DND-41 (cell line): Measurements from ENCODE around the gene SLFN12L.

ENCODE experiments used
- ATAC-seq: fragments of 200-7000 bp; cut with Tn5 transposase; 3 replicates; pipeline ENCODE4 v1.9.1; 2021; ENCODE audit warnings: low read depth; ENCODE audit not compliant: insufficient read depth
- DNase-seq: peaks from one replicate; pipeline ENCODE4 v3.0.0-alpha.2; 2020
- H2AFZ ChIP-seq: 2 replicates; pipeline ENCODE4 v1.6.0; 2012; ENCODE audit warnings: low read depth, low read length
- H3K27ac ChIP-seq: 2 replicates; pipeline ENCODE4 v1.5.1; 2012; ENCODE audit warnings: low read length, inconsistent platforms
- H3K27me3 ChIP-seq: fragments of 200-600 bp; sonication (generic); 2 replicates; pipeline ENCODE4 v1.6.0; 2012; ENCODE audit warnings: low read length, mild to moderate bottlenecking, inconsistent platforms; ENCODE audit not compliant: insufficient read depth, poor library complexity
- H3K36me3 ChIP-seq: 2 replicates; pipeline ENCODE4 v1.5.1; 2012; ENCODE audit warnings: low read length, inconsistent platforms; ENCODE audit not compliant: insufficient read depth
- H3K4me1 ChIP-seq: 2 replicates; pipeline ENCODE4 v1.5.1; 2012; ENCODE audit warnings: mild to moderate bottlenecking, low read length; ENCODE audit not compliant: insufficient read depth
- H3K4me2 ChIP-seq: 2 replicates; pipeline ENCODE4 v1.6.0; 2012; ENCODE audit warnings: mild to moderate bottlenecking, moderate library complexity, low read length, inconsistent platforms; ENCODE audit not compliant: insufficient read depth
- H3K4me3 ChIP-seq, 2 experiments: fragments of 200-600 bp in 1 of 2; shearing (Covaris generic) in 1 of 2; 2 replicates each; pipeline ENCODE4 v1.5.1; 2012 to 2016; ENCODE audit warnings: inconsistent platforms in 2 of 2, low read length in 2 of 2, mild to moderate bottlenecking in 2 of 2, low read depth in 1 of 2, moderate library complexity in 1 of 2
- H3K79me2 ChIP-seq: 2 replicates; pipeline ENCODE4 v1.6.0; 2012; ENCODE audit warnings: low read length, inconsistent platforms; ENCODE audit not compliant: insufficient read depth
- H3K9ac ChIP-seq: 2 replicates; pipeline ENCODE4 v1.6.0; 2012; ENCODE audit warnings: low read depth, mild to moderate bottlenecking, inconsistent platforms, low read length, moderate library complexity
- H3K9me3 ChIP-seq: 2 replicates; pipeline ENCODE4 v1.5.1; 2012; ENCODE audit warnings: low read length, moderate library complexity, mild to moderate bottlenecking, inconsistent platforms; ENCODE audit not compliant: insufficient read depth, severe bottlenecking
- H4K20me1 ChIP-seq: 2 replicates; pipeline ENCODE4 v1.6.0; 2012; ENCODE audit warnings: low read length; ENCODE audit not compliant: insufficient read depth
- EZH2 ChIP-seq: IDR thresholded peaks from 3 replicates; pipeline ENCODE4 v1.6.1; 2012; ENCODE audit warnings: borderline replicate concordance, low read depth, mild to moderate bottlenecking, moderate library complexity, low read length, inconsistent platforms; ENCODE audit not compliant: severe bottlenecking
- TF ChIP-seq, protein P1 (sequence below): IDR thresholded peaks from 2 replicates; pipeline ENCODE4 v1.5.1; 2012; ENCODE audit warnings: borderline replicate concordance, low read length, moderate library complexity, mild to moderate bottlenecking; ENCODE audit not compliant: poor library complexity, severe bottlenecking; ENCODE audit errors: extremely low read depth

SLFN12L gene

GRCh38 chr17:35557353-35557752 is 19.9 kb upstream of the SLFN12L start:
- Histone ChIP-seq H3K79me2 (no peaks in the 10 kb centered on the region), H3K4me3 (no peak overlapping the region), H3K27ac (no peak overlapping the region), H3K9ac (no peak overlapping the region), H3K4me1 (no peaks in the 10 kb centered on the region), H4K20me1 (no peaks in the 10 kb centered on the region), H3K4me2 (no peak overlapping the region), H3K27me3 (peaks cover 5% of the 10 kb centered on the region), H3K36me3 (no peaks in the 10 kb centered on the region), H2AFZ (no peak overlapping the region), H3K9me3 (no peaks in the 10 kb centered on the region)
- TF ChIP-seq, protein P1, sequence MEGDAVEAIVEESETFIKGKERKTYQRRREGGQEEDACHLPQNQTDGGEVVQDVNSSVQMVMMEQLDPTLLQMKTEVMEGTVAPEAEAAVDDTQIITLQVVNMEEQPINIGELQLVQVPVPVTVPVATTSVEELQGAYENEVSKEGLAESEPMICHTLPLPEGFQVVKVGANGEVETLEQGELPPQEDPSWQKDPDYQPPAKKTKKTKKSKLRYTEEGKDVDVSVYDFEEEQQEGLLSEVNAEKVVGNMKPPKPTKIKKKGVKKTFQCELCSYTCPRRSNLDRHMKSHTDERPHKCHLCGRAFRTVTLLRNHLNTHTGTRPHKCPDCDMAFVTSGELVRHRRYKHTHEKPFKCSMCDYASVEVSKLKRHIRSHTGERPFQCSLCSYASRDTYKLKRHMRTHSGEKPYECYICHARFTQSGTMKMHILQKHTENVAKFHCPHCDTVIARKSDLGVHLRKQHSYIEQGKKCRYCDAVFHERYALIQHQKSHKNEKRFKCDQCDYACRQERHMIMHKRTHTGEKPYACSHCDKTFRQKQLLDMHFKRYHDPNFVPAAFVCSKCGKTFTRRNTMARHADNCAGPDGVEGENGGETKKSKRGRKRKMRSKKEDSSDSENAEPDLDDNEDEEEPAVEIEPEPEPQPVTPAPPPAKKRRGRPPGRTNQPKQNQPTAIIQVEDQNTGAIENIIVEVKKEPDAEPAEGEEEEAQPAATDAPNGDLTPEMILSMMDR: no peak
- TF ChIP-seq EZH2: no peak
- DNase-seq: no peak
- no peak for ATAC-seq

- Histone ChIP-seq H3K27ac (no peak overlapping the region), H3K4me1 (no peaks in the 10 kb centered on the region), H4K20me1 (no peaks in the 10 kb centered on the region), H3K9me3 (no peaks in the 10 kb centered on the region), H2AFZ (no peak overlapping the region), H3K27me3 (peaks cover 5% of the 10 kb centered on the region), H3K4me2 (no peak overlapping the region), H3K4me3 (no peak overlapping the region), H3K79me2 (no peaks in the 10 kb centered on the region), H3K36me3 (no peaks in the 10 kb centered on the region), H3K9ac (no peak overlapping the region)
- DNase-seq (no peak), ATAC-seq (peak; percentile 47; the same call in 1 of the 3 replicates)
- no peak for TF ChIP-seq EZH2
- TF ChIP-seq, protein P1: peak; percentile 57
Measured at GRCh38 chr17:35555691-35556090, 18.2 kb upstream of the SLFN12L start.

- Histone ChIP-seq H3K9me3 (no peaks in the 10 kb centered on the region), H3K27ac (no peak overlapping the region), H4K20me1 (no peaks in the 10 kb centered on the region), H3K27me3 (peaks cover 5% of the 10 kb centered on the region), H3K9ac (no peak overlapping the region), H2AFZ (no peak overlapping the region), H3K4me2 (no peak overlapping the region), H3K79me2 (no peaks in the 10 kb centered on the region), H3K4me3 (no peak overlapping the region), H3K36me3 (no peaks in the 10 kb centered on the region), H3K4me1 (no peaks in the 10 kb centered on the region)
- DNase-seq (no peak), ATAC-seq (no peak)
- TF ChIP-seq, protein P1: no peak
- no peak for TF ChIP-seq EZH2
Measured at GRCh38 chr17:35554668-35555067, 17.2 kb upstream of the SLFN12L start.

- ATAC-seq (no peak), DNase-seq (no peak)
- H3K9me3 ChIP-seq: no peaks in the 10 kb centered on the region
- H3K27me3 ChIP-seq: peaks cover 5% of the 10 kb centered on the region
- H2AFZ ChIP-seq: no peak overlapping the region
- no peak overlapping the region for H3K4me3 ChIP-seq
- TF ChIP-seq EZH2: no peak
- TF ChIP-seq, protein P1: no peak
- H3K9ac ChIP-seq: no peak overlapping the region
- H3K27ac ChIP-seq: no peak overlapping the region
- no peaks in the 10 kb centered on the region for H3K79me2 ChIP-seq
- no peaks in the 10 kb centered on the region for H4K20me1 ChIP-seq
- no peaks in the 10 kb centered on the region for H3K36me3 ChIP-seq
- no peaks in the 10 kb centered on the region for H3K4me1 ChIP-seq
- H3K4me2 ChIP-seq: no peak overlapping the region
Measured at GRCh38 chr17:35553310-35553709, 15.8 kb upstream of the SLFN12L start.
